HG03108 (cell line): Measurements from ENCODE around the gene CASKIN1.

Experiments used
- ATAC-seq: cut with Tn5 transposase; IDR thresholded peaks from one replicate; pipeline ENCODE4 v1.9.1; 2021; ENCODE audit warnings: moderate library complexity; ENCODE audit not compliant: unreplicated experiment

CASKIN1 gene

DNA sequence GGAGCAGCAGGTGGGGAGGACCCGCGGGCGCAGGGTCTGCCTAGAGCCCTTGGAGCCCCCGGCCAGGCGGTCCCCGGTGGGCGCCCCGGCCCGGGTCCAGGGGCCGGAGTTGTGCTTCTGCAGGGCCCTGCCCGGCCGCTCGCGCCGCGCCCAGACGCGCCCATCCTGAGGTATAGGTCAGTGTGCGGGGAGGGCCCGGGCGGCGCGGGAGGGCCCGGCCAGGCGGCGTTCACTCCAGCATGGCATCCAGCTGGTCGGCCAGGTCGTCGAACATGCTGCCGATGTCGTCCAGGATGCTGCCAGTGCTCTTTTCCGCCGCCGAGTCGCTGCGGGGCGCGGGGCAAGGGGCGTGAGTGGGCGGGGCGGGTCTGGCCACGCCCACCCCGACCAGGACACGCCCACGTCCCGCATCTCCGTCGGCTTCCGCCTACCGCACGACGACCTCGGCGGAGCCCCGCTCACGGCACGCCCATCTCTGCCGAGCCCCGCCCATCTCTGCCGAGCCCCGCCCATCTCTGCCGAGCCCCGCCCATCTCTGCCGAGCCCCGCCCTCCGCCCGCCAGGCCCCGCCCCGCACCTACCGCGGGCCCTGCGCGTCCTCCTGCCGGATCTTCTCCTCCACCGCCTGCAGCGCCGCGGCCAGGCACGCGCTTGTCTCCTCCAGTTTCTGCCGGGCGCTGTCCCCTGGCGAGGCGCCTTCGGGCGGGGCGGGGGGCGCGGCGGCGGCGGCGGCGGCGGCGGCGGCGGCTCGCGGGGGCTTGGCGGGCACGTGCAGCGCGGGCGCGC, 17.9 kb downstream of the CASKIN1 start:
- ATAC-seq, result no peak

DNA sequence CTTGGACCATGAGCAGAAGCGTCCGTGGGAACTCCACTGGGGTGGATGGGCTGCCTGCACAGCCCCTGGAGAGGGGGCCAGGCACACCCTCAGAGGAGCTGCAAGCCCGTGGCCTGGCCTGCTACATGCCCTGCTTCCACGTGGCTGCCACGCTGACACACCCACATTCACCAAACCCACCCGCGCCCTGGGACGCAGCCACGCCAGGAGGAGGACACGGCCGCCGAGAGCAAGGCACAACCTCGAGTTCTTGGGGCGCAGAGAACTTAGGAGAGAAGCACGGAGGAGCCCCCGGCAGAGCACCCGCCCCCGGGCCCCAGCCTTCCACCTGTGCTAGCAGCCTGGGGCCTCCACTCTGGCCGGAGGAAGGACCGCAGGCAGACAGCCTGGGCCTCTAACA, 18.8 kb downstream of the CASKIN1 start:
- ATAC-seq, result no peak

DNA sequence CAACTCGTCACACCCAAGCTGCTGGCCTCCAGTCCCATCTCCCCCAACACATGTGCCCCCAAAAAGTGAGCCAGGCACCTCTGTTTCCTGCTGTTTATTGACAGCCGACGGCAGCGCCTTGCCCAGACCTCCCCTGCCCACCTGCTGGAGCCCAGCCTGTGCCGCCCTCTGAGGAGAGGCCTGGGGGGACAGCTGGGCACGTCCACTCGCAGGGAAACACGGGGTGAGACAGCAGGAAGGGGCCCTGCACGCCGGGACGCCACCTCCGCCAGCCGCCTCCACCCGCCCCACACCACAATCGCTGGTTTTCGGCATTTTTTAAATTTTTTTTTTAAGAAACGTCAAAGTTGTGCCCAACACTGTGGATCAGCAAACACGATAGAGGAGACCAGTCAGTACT, 19.3 kb downstream of the CASKIN1 start:
- no peak for ATAC-seq

DNA sequence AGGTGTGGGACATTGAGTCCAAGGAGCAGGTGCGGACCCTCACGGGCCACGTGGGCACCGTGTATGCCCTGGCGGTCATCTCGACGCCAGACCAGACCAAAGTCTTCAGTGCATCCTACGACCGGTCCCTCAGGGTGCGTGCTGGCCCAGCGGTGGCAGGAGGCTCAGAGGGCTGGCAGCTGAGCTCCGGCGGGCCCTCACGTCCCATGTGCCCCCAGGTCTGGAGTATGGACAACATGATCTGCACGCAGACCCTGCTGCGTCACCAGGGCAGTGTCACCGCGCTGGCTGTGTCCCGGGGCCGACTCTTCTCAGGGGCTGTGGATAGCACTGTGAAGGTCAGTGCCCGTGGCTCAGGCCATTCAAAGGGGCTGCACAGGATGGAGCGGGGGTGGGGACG, 20.4 kb downstream of the CASKIN1 start:
- no peak for ATAC-seq

DNA sequence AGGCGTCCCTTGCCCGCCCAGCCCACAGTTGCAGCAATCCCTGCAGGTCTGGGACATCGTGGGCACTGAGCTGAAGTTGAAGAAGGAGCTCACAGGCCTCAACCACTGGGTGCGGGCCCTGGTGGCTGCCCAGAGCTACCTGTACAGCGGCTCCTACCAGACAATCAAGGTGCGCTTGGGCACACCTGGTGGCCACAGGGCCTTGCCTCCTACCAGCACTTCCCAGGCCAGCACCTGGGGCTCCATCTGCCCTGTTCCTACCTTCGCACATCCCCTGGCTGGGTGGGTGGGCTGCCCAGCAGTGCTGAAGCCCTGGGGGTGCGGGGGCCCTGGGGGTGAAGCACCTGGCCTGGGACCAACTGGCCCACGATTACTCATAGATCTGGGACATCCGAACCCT, 21.0 kb downstream of the CASKIN1 start:
- no peak for ATAC-seq

DNA sequence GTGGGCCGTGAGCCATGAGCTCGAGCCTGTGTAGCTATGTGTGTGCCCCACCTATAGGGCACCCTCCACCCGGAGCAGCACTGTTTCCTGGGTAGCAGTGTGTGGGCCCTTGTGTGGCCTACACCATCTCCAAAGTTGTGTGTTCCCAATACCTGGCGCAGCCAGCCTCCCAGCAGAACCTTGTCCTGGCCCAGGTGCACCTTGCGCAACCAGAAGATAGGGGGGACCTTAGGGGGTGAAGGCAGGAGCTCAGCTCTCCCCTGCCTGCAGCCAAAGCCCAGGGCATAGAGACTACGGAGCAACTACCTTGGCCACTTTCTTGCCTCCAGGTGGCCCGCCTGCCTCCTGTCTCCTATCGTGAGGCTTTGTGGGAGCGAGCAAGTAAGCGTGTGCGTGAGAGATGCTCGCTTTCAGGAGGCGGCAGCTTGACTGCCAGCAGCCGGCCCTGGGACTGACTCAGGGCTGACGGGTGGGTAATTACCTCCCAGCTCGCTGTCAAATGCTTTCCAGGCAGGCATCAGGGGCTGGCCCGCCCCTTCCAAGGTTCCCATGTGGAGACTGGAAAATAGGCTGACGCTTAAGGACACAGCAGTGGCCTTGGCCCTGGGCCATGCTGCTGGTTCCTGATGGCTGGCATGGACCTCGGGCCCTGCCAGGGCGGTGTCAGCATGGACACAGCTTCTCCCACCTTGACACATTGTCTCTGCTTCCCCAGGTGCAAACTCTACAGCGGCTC, 21.8 kb downstream of the CASKIN1 start:
- ATAC-seq, result no peak

DNA sequence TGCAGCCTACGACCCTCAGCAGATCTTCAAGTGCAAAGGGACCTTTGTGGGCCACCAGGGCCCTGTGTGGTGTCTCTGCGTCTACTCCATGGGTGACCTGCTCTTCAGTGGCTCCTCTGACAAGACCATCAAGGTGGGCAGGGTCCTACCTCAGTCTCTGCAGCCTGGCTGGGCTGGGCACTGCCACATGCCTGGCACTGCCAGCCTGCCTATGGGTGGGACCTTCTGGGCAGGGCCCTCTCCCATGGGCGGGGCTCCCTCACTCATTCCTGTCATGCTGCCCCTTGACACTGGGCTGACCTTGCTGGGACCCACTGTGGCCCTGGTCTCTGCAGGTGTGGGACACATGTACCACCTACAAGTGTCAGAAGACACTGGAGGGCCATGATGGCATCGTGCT, 22.5 kb downstream of the CASKIN1 start:
- ATAC-seq, result no peak

DNA sequence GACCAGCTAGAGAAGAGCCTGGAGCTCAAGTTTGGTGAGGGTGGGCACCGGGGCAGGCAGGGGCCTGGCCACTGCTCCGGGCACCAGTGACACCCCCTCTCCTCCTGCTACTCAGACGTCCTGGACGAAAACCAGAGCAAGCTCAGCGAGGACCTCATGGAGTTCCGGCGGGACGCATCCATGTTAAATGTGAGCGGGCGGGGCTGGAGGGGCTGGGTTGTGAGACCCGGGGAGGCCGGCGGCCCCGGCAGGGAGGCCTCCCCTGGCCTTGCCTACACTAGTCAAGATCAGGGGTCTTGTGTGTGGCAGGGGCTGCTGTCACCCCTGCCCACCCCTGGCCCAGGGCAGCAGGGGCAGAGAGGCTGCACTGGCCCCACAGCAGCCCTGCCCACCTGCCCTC, 23.0 kb downstream of the CASKIN1 start:
- ATAC-seq, result no peak

DNA sequence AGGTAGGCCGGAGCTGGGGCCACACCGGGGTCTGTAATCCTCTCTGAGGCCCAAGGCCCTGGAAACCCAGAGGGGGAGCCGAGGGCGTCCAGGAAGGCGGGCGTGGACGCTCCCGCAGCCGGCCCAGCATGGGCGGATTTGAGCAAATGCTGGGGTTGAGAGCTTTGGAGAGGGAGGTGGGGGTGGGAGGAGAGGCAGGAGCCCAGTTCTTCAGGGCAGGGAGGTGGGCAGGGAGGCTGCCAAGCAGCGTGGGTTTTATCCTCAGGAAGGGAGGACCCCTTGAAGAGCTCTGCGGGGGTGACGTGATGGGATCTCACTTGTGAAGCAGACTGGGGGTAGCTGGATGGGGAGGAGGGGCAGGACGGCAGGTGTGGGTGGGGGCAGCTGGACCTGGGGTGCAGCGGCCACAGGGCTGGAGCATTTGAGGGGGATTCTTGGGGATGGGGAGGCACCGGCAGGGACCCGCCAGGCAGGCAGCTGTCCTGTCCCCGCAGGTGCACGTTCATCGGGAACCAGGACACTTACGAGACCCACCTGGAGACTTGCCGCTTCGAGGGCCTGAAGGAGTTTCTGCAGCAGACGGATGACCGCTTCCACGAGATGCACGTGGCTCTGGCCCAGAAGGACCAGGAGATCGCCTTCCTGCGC, 23.6 kb downstream of the CASKIN1 start:
- no peak for ATAC-seq

DNA sequence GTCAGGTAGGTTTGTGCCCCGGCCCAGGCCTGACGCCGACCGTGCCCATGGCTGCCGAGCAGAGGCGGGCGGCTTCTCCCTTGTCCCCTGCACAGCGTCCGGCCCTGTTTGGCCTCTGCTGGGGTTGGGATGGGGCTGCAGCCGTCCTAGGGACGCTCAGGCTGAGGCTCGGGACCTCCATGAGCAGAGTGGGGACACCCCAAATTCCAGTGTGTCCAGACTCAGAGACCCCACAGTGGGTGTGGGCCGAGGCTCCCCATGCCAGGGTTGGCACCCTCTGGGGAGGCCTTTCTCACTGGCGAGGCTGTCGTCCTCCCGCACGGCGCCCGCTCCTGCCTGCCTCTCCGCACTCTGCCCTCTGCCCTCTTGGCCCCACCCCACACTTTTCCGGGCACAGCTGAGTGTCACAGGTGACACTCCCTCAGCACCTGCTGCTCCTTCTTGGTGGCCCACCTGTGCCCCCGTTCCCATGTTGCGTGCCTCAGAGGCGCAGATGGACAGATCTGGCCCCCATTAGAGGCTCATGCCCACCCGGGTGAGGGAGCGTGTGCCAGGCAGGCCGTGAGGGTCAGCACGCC, 24.7 kb downstream of the CASKIN1 start:
- no peak for ATAC-seq

DNA sequence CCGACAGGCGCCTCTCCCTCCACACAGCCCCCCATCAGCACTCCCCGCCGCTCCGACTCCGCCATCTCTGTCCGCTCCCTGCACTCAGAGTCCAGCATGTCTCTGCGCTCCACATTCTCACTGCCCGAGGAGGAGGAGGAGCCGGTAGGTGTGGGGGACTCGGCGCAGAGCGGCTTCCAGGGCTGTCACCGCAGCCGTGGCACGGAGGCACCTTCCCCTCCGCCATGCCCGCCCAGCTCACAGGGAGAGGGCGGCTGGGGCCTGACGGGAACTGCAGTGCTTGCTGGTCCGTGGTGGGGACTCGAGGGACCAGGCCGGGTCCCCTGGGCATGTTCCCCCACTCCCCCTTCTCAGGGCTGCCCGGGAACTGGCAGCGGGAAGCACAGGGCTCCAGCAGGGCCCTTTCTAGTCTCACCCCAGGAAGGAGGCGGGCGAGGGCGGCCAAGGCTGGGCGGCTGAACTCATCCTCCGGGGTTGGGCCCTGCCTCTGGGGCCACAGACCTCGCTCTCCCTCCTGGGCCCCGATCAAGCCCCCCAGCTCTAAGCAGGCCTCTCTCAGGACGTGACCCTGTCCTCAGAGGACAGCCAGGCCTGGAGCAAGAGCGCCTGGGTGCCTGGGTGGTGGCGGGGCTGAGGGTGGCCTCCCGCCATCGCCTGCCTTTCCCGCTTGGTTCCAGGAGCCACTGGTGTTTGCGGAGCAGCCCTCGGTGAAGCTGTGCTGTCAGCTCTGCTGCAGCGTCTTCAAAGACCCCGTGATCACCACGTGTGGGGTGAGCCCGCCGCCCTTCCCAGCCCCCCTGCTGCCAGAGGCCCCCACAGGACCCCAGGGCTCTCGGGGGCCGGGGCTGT, 25.6 kb downstream of the CASKIN1 start:
- ATAC-seq, result no peak

DNA sequence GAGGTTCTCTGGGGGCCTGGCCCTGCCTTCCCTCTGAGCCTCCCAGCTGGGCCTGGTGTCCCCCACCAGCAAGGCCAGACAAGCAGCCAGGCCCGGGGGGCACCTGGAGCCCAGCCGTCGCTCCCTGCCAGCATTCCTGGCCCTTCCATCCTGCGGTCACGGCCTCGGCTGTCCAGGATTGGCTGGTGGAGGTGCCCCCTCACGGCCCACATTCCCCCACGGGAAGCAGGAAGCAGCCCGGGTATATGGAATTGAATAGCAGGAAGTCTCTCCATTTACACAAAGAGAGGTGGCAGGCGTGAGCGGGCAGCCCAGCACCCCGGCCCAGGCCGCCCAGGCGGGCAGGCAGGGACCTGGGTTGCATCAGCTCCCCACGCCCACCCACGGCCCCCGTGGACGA, 26.3 kb downstream of the CASKIN1 start:
- ATAC-seq, result no peak

DNA sequence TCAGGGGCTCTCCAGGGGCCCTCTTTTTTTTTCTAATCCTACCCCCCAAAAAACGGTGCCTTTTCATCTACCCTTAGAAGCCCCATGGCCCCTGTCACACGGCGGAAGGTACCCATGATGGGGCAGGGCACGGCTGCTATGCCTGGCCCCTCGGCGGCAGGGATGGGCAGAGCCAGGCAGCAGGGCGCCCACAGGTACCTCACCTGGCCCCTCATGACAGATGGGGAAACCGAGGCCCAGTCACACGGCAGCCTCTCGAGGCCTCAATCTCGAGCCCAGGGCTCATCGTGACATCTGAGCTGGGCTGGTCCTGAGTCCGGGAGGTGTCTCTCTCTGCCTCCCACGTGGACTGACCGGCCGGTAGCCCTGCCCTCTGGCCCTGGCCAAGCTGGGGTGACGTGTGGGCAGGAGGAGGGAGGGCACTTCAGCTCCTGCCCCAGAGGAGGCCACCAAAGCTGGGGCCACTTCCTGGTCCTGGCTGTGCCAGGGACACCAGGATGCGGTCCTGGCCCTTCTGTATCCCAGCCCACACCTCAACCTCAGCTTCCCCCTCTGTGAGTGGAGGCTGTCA, 29.3 kb downstream of the CASKIN1 start:
- ATAC-seq, result no peak

DNA sequence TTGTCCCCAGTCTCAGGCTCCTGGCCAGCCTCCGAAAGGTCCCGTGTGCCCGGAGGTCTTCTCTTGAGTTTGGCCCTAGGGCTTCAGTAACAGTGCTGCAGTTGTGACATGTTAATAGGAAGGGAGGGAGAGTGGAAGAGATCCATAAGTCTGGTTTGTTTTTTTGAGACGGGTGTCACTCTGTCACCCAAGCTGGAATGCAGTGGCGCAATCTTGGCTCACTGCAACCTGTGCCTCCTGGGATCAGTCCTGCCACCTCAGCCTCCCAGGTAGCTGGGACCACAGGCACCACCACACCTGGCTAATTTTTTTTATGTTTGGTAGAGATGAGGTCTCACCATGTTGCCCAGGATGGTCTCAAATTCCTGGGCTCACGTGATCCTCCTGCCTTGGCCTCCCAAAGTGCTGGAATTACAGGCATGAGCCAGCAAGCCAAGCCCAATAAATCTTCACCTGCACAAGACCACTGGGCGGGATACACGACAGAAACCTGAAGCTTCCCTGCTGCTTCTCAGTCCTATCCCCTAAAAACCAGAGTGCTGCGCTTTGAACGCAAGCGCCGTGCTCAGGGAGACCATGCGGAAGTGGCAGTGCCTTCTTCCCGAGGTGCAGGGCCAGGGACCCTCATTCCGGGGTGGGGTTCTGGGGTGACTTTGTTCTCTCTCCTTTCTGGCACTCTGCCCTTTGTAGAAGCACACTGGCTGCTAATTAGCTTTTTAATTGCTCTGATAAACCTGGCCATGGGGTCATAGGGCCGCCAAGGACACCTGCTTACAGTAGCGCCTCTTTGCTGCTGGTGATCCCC, 29.9 kb downstream of the CASKIN1 start:
- no peak for ATAC-seq

DNA sequence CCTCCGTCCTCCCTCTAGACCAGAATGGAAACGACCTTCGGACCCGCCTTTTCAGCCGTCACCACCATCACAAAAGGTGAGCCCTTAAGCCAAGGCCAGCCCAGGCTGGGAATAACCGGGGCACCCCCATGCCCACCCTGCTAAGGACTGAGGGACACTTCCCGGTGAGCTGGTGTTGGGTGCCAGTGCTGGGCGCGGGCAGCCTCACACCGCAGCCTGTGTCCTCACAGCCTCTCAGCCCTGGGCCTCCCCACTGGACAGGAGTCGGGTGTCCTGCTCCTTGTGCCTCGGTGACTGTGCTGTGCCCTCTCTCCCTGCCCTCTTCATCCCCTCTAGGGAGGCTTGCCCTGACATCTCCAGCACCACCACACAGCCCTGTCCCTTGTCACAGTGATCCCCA, 30.5 kb downstream of the CASKIN1 start:
- no peak for ATAC-seq

DNA sequence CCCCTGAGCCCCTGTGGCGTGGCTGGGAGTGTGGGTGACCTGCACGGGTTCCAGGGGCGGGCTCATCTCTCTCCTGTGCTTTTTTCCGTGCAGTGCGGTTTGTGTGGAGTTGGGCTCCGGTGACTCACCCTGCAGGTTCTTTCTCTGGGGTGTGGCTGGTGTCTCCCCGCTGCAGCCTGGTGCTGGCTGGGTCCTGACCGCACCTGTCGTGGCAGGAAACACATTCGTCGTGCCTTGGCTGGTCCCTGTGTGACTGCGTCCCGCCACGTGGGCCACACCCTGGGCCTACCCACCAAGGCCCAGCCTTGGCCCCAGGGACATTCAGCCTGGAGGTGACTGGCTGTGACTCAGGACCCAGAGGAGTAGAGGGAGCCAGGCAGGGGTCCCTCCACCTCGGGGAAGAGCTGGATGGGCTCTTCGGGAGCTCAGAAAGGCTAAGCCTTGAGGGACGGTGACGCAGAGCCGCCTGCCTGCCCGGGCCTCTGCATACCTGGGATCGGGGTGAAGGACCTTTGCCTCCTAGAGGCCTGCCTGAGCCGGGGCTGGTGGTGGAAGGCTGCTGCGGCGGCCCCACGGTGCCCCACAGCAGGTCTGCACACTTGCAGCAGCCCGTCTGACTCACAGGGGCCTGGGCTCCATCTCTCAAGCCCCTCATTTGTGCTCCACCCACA, 33.1 kb downstream of the CASKIN1 start:
- no peak for ATAC-seq

DNA sequence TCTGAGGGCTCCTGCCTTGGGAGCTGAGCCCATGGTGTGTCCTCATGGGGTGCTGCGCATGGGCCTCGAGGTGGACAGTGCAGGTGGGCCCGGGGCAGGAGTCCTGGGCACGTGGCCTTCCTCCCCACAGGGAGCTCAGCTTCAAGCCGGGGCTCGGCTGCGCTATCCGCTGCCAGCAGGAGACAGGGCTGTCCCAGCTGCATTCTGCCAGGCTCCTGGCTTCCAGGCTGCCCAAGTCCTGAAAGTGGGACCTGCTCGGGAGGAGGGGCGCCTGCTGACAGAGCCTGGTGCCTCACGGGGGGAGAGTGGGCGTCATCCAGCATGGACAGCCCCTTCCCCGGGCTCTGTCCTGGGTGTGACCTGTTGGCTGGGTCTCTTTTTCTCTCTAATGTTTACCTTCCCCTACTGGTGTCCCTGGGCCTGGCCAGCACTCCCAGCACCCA, 33.7 kb downstream of the CASKIN1 start:
- no peak for ATAC-seq

DNA sequence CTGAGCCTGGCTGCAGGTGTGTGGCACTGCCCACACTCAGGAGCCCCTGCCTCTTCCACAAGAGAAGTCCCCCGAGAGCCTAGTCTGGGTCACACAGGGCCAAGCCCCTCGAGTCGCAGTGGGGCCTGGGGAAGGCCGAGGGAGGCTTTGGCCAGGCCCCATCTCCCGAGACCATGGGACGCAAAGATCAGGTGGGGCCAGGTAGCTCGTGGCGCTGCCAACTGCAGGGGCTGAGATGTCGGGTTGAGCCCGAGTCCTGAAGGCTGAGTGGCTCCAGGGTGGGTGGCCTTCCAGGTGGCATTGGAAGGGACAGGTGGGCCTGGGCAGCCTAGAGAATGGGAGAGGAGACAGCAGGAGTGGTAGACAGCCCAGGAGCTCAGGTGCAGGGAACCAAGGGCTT, 34.5 kb downstream of the CASKIN1 start:
- ATAC-seq, result no peak

DNA sequence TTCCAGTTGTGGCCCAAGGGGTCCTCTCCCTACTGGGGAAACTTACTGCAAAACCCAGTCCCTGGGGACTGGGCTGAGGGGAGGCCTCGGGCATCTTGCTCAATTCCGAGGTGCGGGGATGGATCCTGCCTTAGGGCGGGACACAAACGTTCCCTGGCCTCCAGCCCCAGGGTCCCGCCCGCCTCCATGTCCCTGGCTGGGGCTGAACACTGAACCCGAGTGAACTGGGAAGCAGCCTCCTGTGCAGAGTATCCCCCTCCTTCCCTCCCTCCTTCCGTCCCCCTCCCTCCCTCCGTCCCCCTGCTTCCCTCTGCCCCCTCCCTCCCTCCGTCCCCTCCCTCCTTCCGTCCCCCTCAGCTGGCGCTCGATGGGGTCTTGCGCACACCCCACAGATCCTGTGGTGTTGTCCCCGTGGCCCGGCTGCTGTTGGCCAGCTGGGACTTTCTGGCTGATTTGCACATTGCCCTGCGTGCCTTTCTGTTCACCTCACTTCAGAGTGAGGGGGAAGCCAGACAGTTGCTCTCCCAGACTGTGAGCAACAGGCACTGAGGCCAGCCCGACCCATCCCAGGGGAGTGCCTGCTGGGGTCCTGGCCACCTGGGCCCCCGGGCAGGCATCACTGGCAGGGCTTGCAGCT, 35.4 kb downstream of the CASKIN1 start:
- ATAC-seq, result no peak
